HepG2 (cell line): Measurements from ENCODE around the gene KRT17. TPM values are rescaled to one million over a fixed set of nuclear protein-coding genes. Genes with fewer than 3 reads are reported as not detected.

Experiments
- ERF ChIP-seq: IDR thresholded peaks from 2 replicates; pipeline ENCODE4 v1.6.1; 2018; ENCODE audit warnings: missing biosample characterization, missing genetic modification reagents
- LRRFIP1 ChIP-seq: sonication (generic); formaldehyde crosslinking; conservative IDR thresholded peaks from 2 replicates; pipeline ENCODE4 v1.4.0; 2020; ENCODE audit warnings: missing genetic modification reagents
- MED1 ChIP-seq: sonication (generic); formaldehyde crosslinking; IDR thresholded peaks from 2 replicates; pipeline ENCODE4 v1.4.0; 2020; ENCODE audit warnings: missing genetic modification reagents
- MLX ChIP-seq: IDR thresholded peaks from 2 replicates; pipeline ENCODE4 v1.6.1; 2016
- PHF20 ChIP-seq: sonication (generic); formaldehyde crosslinking; IDR thresholded peaks from 2 replicates; pipeline ENCODE4 v1.5.0; 2020; ENCODE audit warnings: mild to moderate bottlenecking, missing genetic modification reagents
- PRDM15 ChIP-seq: sonication (generic); formaldehyde crosslinking; IDR thresholded peaks from 2 replicates; pipeline ENCODE4 v1.4.0; 2020; ENCODE audit warnings: missing genetic modification reagents
- RARG ChIP-seq: sonication (generic); formaldehyde crosslinking; IDR thresholded peaks from 2 replicates; pipeline ENCODE4 v1.4.0; 2020; ENCODE audit warnings: low read depth, mild to moderate bottlenecking, missing genetic modification reagents
- SAP130 ChIP-seq: IDR thresholded peaks from 2 replicates; pipeline ENCODE4 v1.6.1; 2016; ENCODE audit warnings: low read depth
- SRSF9 ChIP-seq: fragments of 200-400 bp; formaldehyde crosslinking; IDR thresholded peaks from 2 replicates; pipeline ENCODE4 v1.6.1; 2018; ENCODE audit warnings: borderline replicate concordance, mild to moderate bottlenecking, low read depth, low read length; ENCODE audit not compliant: insufficient read depth, poor library complexity, severe bottlenecking
- TFDP2 ChIP-seq: sonication (generic); formaldehyde crosslinking; IDR thresholded peaks from 2 replicates; pipeline ENCODE4 v1.4.0; 2020; ENCODE audit warnings: missing genetic modification reagents
- ZBTB42 ChIP-seq: sonication (generic); formaldehyde crosslinking; IDR thresholded peaks from 2 replicates; pipeline ENCODE4 v1.5.0; 2020; ENCODE audit warnings: mild to moderate bottlenecking, missing genetic modification reagents
- ZFP91 ChIP-seq: sonication (generic); formaldehyde crosslinking; IDR thresholded peaks from 2 replicates; pipeline ENCODE4 v1.9.0; 2022; ENCODE audit warnings: missing genetic modification reagents, mild to moderate bottlenecking, borderline replicate concordance
- ZNF121 ChIP-seq: sonication (generic); formaldehyde crosslinking; IDR thresholded peaks from 2 replicates; pipeline ENCODE4 v1.5.0; 2020; ENCODE audit warnings: mild to moderate bottlenecking, missing genetic modification reagents
- ZNF143 ChIP-seq: sonication (generic); formaldehyde crosslinking; IDR thresholded peaks from 2 replicates; pipeline ENCODE4 v1.4.0; 2020; ENCODE audit warnings: missing genetic modification reagents
- ZNF276 ChIP-seq: sonication (generic); formaldehyde crosslinking; IDR thresholded peaks from 2 replicates; pipeline ENCODE4 v1.4.0; 2020; ENCODE audit warnings: mild to moderate bottlenecking, low read depth, missing genetic modification reagents
- ZNF296 ChIP-seq: sonication (generic); formaldehyde crosslinking; conservative IDR thresholded peaks from 2 replicates; pipeline ENCODE4 v1.5.0; 2020; ENCODE audit warnings: mild to moderate bottlenecking, missing genetic modification reagents
- ZNF460 ChIP-seq: sonication (generic); formaldehyde crosslinking; IDR thresholded peaks from 2 replicates; pipeline ENCODE4 v1.5.1; 2020; ENCODE audit warnings: missing genetic modification reagents, mild to moderate bottlenecking, borderline replicate concordance
- ZNF546 ChIP-seq: sonication (generic); formaldehyde crosslinking; conservative IDR thresholded peaks from 2 replicates; pipeline ENCODE4 v1.8.1; 2023; ENCODE audit warnings: mild to moderate bottlenecking, missing genetic modification reagents
- ZNF713 ChIP-seq: sonication (generic); formaldehyde crosslinking; IDR thresholded peaks from 2 replicates; pipeline ENCODE4 v1.4.0; 2020; ENCODE audit warnings: mild to moderate bottlenecking, missing genetic modification reagents
- polyA plus RNA-seq, 8 experiments: library from polyadenylated mRNA; depleted of rRNA in 3 of 8; stranded (reverse) in 7 of 8; unstranded in 1 of 8; fragments of >200 nt; fragmentation: Illumina TruSeq in 4 of 8; extraction: Trizol in 4 of 8; gene quantifications; 2 replicates each; pipeline versions ENCODE4 v1.2.1 to v1.2.3, GENCODE V29; 2011 to 2016; ENCODE audit warnings: low read depth in 4 of 8, missing spikeins in 1 of 8, mixed read lengths in 1 of 8; ENCODE audit not compliant: insufficient read depth in 1 of 8
- total RNA-seq, 5 experiments: library from RNA; depleted of rRNA; stranded (reverse); fragments of >200 nt; fragmentation: Illumina TruSeq; extraction: Trizol; gene quantifications; 2 replicates each; pipeline ENCODE4 v1.2.3, GENCODE V29; 2016; ENCODE audit warnings: low read depth in 1 of 5

The KRT17 gene
- total and polyA plus RNA-seq, 2 of the 13 experiments (the other 11 are each of a cell fraction or from before 2014, with no cell fraction given) = 0.38 to 0.82 TPM

- TF ChIP-seq ZNF143 (CRISPR knock-in tag) (no peak; the same call in 1 of the 2 replicates), LRRFIP1 (CRISPR knock-in tag) (no peak), SRSF9 (no peak), ZNF460 (CRISPR knock-in tag) (no peak), MLX (CRISPR knock-in tag) (no peak), ERF (0 out of 2 replicates have a peak, but pooled peaks have one; percentile 9), ZFP91 (CRISPR knock-in tag) (0 out of 2 replicates have a peak, but pooled peaks have one; percentile 5), ZNF546 (CRISPR knock-in tag) (no peak), RARG (no peak), PRDM15 (CRISPR knock-in tag) (no peak), SAP130 (CRISPR knock-in tag) (no peak), ZNF121 (no peak), ZNF713 (CRISPR knock-in tag) (no peak), ZBTB42 (CRISPR knock-in tag) (0 out of 2 replicates have a peak, but pooled peaks have one; percentile 3), MED1 (CRISPR knock-in tag) (no peak), ZNF276 (CRISPR knock-in tag) (no peak), TFDP2 (CRISPR knock-in tag) (no peak), PHF20 (CRISPR knock-in tag) (no peak), ZNF296 (CRISPR knock-in tag) (peak; percentile 80; the same call in 1 of the 2 replicates)
Observed at GRCh38 chr17:41666237-41666641, 41.9 kb upstream of the KRT17 start (continued).
